Superior temporal gyrus (tissue), 1 donor: ENCODE data around the gene PEA15.

Source experiments
- DNase-seq: peaks from one replicate; pipeline ENCODE4 v3.0.0-alpha.2; 2016; ENCODE audit errors: extremely low spot score

Gene PEA15

GRCh38 chr1:160179336-160179735 is 25.8 kb upstream of the PEA15 start:
- no peak for DNase-seq

GRCh38 chr1:160186246-160186645 is 18.9 kb upstream of the PEA15 start:
- no peak for DNase-seq

- no peak for DNase-seq
Measured at GRCh38 chr1:160186729-160187128, 18.5 kb upstream of the PEA15 start.

GRCh38 chr1:160187407-160187806 is 17.8 kb upstream of the PEA15 start:
- DNase-seq = no peak

- DNase-seq = no peak
Measured at GRCh38 chr1:160188341-160188740, 16.8 kb upstream of the PEA15 start.

GRCh38 chr1:160189649-160190625 is 15.2 kb upstream of the PEA15 start, which contains the start of gene CASQ1:
TSS of gene CASQ1 (plus strand) at chr1:160190575. CDS start at chr1:160190752, 177 bp downstream.
- DNase-seq = peak; percentile 48

- DNase-seq = no peak
Measured at GRCh38 chr1:160191756-160192155, 13.4 kb upstream of the PEA15 start.

- no peak for DNase-seq
Measured at GRCh38 chr1:160192234-160192633, 12.9 kb upstream of the PEA15 start.

- DNase-seq = peak; percentile 95
Measured at GRCh38 chr1:160193091-160193819, 11.9 kb upstream of the PEA15 start.

- no peak for DNase-seq
Measured at GRCh38 chr1:160193832-160194736, 11.1 kb upstream of the PEA15 start.

GRCh38 chr1:160194737-160195059 is 10.5 kb upstream of the PEA15 start:
- no peak for DNase-seq

GRCh38 chr1:160196143-160196542 is 9.0 kb upstream of the PEA15 start:
- DNase-seq = no peak

GRCh38 chr1:160197231-160197630 is 8.0 kb upstream of the PEA15 start:
- no peak for DNase-seq

GRCh38 chr1:160200786-160201185 is 4.4 kb upstream of the PEA15 start:
- DNase-seq = no peak

GRCh38 chr1:160204526-160205241 is 500 bp upstream of the PEA15 start:
- DNase-seq = peak; percentile 42

- DNase-seq = peak; percentile 40
Measured at GRCh38 chr1:160206036-160206389, 829 bp downstream of the PEA15 start.

GRCh38 chr1:160206421-160207117 is 1.4 kb downstream of the PEA15 start:
- no peak for DNase-seq

GRCh38 chr1:160207118-160207650 is 2.0 kb downstream of the PEA15 start:
- DNase-seq = no peak

- no peak for DNase-seq
Measured at GRCh38 chr1:160207771-160208556, 2.8 kb downstream of the PEA15 start.
